Endothelial cell of umbilical vein (primary cell): ENCODE data around the gene HUWE1.

ENCODE experiments used
- EZH2 ChIP-seq: IDR thresholded peaks from 2 replicates; pipeline ENCODE4 v1.6.1; 2012; ENCODE audit warnings: borderline replicate concordance, low read depth, mild to moderate bottlenecking, moderate library complexity, low read length, inconsistent platforms; ENCODE audit not compliant: severe bottlenecking
- MAX ChIP-seq: IDR thresholded peaks from 2 replicates; pipeline ENCODE4 v1.6.1; 2011; ENCODE audit not compliant: insufficient read depth, insufficient read length
- MYC ChIP-seq: IDR thresholded peaks from one replicate; pipeline ENCODE4 v1.6.1; 2011; ENCODE audit warnings: mild to moderate bottlenecking, low read depth, low read length
- POLR2A ChIP-seq: IDR thresholded peaks from 2 replicates; pipeline ENCODE4 v1.6.1; 2012; ENCODE audit warnings: low read depth, mild to moderate bottlenecking, control low read depth, low read length
- POLR2AphosphoS5 ChIP-seq: IDR thresholded peaks from 2 replicates; pipeline ENCODE4 v1.6.1; 2012; ENCODE audit warnings: low read depth, mild to moderate bottlenecking, control low read depth, low read length, moderate library complexity; ENCODE audit not compliant: insufficient read depth
- TF ChIP-seq, protein P1 (sequence below), 2 donors: IDR thresholded peaks; 1 replicate in 1 of 2; 2 replicates in 1 of 2; pipeline ENCODE4 v1.5.1; 2011; ENCODE audit warnings: low read length in 2 of 2, mild to moderate bottlenecking in 2 of 2, moderate library complexity in 2 of 2, control low read depth in 1 of 2, inconsistent platforms in 1 of 2, low read depth in 1 of 2; ENCODE audit not compliant: insufficient read depth in 1 of 2; ENCODE audit errors: extremely low read depth in 1 of 2

- TF ChIP-seq POLR2A (no peak), EZH2 (no peak), POLR2AphosphoS5 (no peak), MAX (no peak), MYC (no peak)
- TF ChIP-seq, protein P1, sequence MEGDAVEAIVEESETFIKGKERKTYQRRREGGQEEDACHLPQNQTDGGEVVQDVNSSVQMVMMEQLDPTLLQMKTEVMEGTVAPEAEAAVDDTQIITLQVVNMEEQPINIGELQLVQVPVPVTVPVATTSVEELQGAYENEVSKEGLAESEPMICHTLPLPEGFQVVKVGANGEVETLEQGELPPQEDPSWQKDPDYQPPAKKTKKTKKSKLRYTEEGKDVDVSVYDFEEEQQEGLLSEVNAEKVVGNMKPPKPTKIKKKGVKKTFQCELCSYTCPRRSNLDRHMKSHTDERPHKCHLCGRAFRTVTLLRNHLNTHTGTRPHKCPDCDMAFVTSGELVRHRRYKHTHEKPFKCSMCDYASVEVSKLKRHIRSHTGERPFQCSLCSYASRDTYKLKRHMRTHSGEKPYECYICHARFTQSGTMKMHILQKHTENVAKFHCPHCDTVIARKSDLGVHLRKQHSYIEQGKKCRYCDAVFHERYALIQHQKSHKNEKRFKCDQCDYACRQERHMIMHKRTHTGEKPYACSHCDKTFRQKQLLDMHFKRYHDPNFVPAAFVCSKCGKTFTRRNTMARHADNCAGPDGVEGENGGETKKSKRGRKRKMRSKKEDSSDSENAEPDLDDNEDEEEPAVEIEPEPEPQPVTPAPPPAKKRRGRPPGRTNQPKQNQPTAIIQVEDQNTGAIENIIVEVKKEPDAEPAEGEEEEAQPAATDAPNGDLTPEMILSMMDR (IDR thresholded peaks at IDR 0.05; ENCODE audit: extremely low read depth in 1 of 2, insufficient read depth in 1 of 2, low read depth in 1 of 2, low read length in 2 of 2), result no peak
These were observed 8.1 kb upstream of the HUWE1 start for GRCh38 chrX:53694642-53695041.
